Neuron (in vitro differentiated cells): ENCODE measurements around the gene APC2.

Experiments used
- H2AFZ ChIP-seq: one replicate; pipeline ENCODE4 v1.6.1; 2013; ENCODE audit warnings: low read depth, mild to moderate bottlenecking, inconsistent platforms, low read length, moderate library complexity
- H3K27me3 ChIP-seq: one replicate; pipeline ENCODE4 v1.6.1; 2013; ENCODE audit warnings: low read length; ENCODE audit not compliant: insufficient read depth
- H3K36me3 ChIP-seq: one replicate; pipeline ENCODE4 v1.6.1; 2013; ENCODE audit warnings: low read length; ENCODE audit not compliant: insufficient read depth
- H3K4me1 ChIP-seq: one replicate; pipeline ENCODE4 v1.6.1; 2013; ENCODE audit warnings: low read length; ENCODE audit not compliant: insufficient read depth
- H3K4me3 ChIP-seq: 2 replicates; pipeline ENCODE4 v1.5.1; 2013; ENCODE audit warnings: mild to moderate bottlenecking, low read length, moderate library complexity
- H3K9me3 ChIP-seq: one replicate; pipeline ENCODE4 v1.6.1; 2013; ENCODE audit warnings: low read length

Gene APC2

GRCh38 chr19:1465191-1466016, 15.5 kb downstream of the APC2 start:
- Histone ChIP-seq H3K27me3 (no peaks in the 10 kb centered on the region), H3K36me3 (peaks cover 63% of the 10 kb centered on the region), H2AFZ (no peak overlapping the region), H3K9me3 (no peaks in the 10 kb centered on the region), H3K4me3 (no peak overlapping the region), H3K4me1 (no peaks in the 10 kb centered on the region)

- no peaks in the 10 kb centered on the region for H3K27me3 ChIP-seq
- no peak overlapping the region for H3K4me3 ChIP-seq
- H3K4me1 ChIP-seq = no peaks in the 10 kb centered on the region
- no peak overlapping the region for H2AFZ ChIP-seq
- peaks cover 61% of the 10 kb centered on the region for H3K36me3 ChIP-seq
- H3K9me3 ChIP-seq = no peaks in the 10 kb centered on the region
These were observed 16.1 kb downstream of the APC2 start for GRCh38 chr19:1466018-1466460.

GRCh38 chr19:1466461-1467214, 16.7 kb downstream of the APC2 start:
- no peaks in the 10 kb centered on the region for H3K27me3 ChIP-seq
- no peaks in the 10 kb centered on the region for H3K4me1 ChIP-seq
- no peak overlapping the region for H3K4me3 ChIP-seq
- H3K9me3 ChIP-seq = no peaks in the 10 kb centered on the region
- H3K36me3 ChIP-seq = peaks cover 60% of the 10 kb centered on the region
- H2AFZ ChIP-seq = no peak overlapping the region

DNA sequence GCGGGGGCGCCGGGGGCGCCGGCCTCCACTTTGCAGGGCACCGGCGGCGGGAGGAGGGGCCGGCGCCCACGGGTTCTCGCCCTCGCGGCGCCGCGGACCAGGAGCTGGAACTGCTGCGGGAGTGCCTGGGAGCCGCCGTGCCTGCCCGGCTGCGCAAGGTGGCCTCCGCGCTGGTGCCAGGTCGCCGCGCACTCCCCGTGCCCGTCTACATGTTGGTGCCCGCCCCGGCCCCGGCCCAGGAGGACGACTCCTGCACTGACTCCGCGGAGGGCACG, 17.2 kb downstream of the APC2 start:
- H3K36me3 ChIP-seq = peaks cover 60% of the 10 kb centered on the region
- no peaks in the 10 kb centered on the region for H3K27me3 ChIP-seq
- H3K4me3 ChIP-seq = no peak overlapping the region

GRCh38 chr19:1467490-1468273, 17.8 kb downstream of the APC2 start:
- Histone ChIP-seq H3K4me3 (no peak overlapping the region), H2AFZ (no peak overlapping the region), H3K9me3 (no peaks in the 10 kb centered on the region), H3K36me3 (peaks cover 60% of the 10 kb centered on the region), H3K27me3 (no peaks in the 10 kb centered on the region), H3K4me1 (peaks cover 2% of the 10 kb centered on the region)

More for the DNA sequence above, 17.2 kb downstream of the APC2 start:
- Histone ChIP-seq H3K4me1 (peaks cover 2% of the 10 kb centered on the region), H2AFZ (no peak overlapping the region), H3K9me3 (no peaks in the 10 kb centered on the region)

DNA sequence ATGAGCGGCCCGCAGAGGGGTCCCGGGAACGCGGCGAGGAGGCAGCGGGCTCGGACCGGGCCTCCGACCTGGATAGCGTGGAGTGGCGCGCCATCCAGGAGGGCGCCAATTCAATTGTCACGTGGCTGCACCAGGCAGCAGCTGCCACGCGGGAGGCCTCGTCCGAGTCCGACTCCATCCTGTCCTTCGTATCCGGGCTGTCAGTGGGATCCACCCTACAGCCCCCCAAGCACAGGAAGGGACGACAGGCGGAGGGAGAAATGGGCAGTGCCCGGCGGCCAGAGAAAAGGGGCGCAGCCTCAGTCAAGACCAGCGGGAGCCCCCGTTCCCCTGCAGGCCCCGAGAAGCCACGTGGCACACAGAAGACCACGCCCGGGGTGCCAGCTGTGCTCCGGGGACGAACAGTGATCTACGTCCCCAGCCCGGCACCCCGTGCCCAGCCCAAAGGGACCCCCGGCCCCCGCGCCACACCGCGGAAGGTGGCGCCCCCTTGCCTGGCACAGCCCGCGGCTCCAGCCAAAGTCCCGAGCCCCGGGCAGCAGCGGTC, 18.4 kb downstream of the APC2 start:
- H3K9me3 ChIP-seq = no peaks in the 10 kb centered on the region
- no peak overlapping the region for H3K4me3 ChIP-seq
- no peak overlapping the region for H2AFZ ChIP-seq
- peaks cover 2% of the 10 kb centered on the region for H3K4me1 ChIP-seq
- no peaks in the 10 kb centered on the region for H3K27me3 ChIP-seq
- H3K36me3 ChIP-seq = peaks cover 56% of the 10 kb centered on the region

- no peaks in the 10 kb centered on the region for H3K27me3 ChIP-seq
- H3K4me1 ChIP-seq = peaks cover 2% of the 10 kb centered on the region
- H3K9me3 ChIP-seq = no peaks in the 10 kb centered on the region
- no peak overlapping the region for H2AFZ ChIP-seq
- peaks cover 54% of the 10 kb centered on the region for H3K36me3 ChIP-seq
- no peak overlapping the region for H3K4me3 ChIP-seq
These were observed 18.9 kb downstream of the APC2 start for GRCh38 chr19:1468821-1469254.

GRCh38 chr19:1469255-1470054, 19.5 kb downstream of the APC2 start:
- Histone ChIP-seq H3K4me3 (no peak overlapping the region), H3K9me3 (no peaks in the 10 kb centered on the region), H3K36me3 (peaks cover 54% of the 10 kb centered on the region), H3K27me3 (no peaks in the 10 kb centered on the region), H2AFZ (no peak overlapping the region), H3K4me1 (peaks cover 6% of the 10 kb centered on the region)

DNA sequence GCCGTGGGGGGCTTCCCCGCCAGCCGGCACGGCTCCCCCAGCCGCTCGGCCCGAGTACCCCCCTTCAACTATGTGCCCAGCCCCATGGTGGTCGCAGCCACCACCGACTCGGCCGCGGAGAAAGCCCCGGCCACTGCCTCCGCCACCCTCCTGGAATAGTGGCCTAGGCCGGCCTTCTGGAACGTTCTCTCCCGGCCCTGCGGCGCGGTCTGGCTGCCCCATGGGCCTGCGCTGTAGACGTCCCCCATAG, 20.1 kb downstream of the APC2 start:
- Histone ChIP-seq H3K9me3 (no peaks in the 10 kb centered on the region), H2AFZ (no peak overlapping the region), H3K36me3 (peaks cover 55% of the 10 kb centered on the region), H3K27me3 (no peaks in the 10 kb centered on the region), H3K4me3 (no peak overlapping the region), H3K4me1 (peaks cover 6% of the 10 kb centered on the region)

DNA sequence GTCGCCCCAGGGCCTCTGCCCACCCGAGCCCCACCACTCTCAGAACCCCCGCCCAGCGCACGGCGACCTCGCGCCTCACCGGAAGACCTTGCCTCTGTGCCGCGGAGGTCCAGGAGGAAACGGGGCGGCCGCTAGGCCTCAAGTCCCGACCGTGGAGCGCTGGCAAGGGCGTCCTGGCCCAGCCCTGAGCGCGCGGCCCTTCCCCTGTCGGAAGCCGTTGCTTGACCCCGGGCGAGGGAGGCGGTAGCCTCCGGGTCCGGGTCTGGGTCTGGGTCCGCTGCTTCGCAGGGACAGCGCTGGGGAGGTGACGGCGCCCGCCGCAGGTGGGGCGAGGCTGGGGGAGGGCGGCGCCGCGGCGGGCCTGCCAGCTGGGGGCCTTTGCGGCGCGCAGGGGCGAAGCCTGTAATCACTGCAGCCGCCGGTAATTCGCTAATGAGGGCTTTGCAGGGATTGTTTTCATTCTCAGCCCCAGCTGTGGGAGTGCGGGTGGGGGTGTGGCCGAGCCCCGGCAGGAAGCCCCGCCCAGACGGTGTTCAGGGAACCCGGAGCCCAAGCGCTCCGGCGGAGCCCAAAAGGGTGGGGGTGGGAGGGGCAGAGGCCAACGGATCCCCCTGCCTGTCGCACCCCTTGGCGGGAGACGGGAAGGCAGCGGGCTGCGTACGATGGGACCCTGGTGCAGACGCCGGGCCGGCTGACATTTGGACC, 20.5 kb downstream of the APC2 start:
- Histone ChIP-seq H3K27me3 (no peaks in the 10 kb centered on the region), H3K4me3 (no peak overlapping the region)

GRCh38 chr19:1471010-1471514, 21.1 kb downstream of the APC2 start:
- Histone ChIP-seq H3K9me3 (no peaks in the 10 kb centered on the region), H3K4me3 (no peak overlapping the region), H3K27me3 (no peaks in the 10 kb centered on the region), H3K4me1 (peaks cover 6% of the 10 kb centered on the region), H3K36me3 (peaks cover 47% of the 10 kb centered on the region), H2AFZ (no peak overlapping the region)

More for the DNA sequence above, 20.5 kb downstream of the APC2 start:
- no peaks in the 10 kb centered on the region for H3K9me3 ChIP-seq
- H3K36me3 ChIP-seq = peaks cover 50% of the 10 kb centered on the region
- H2AFZ ChIP-seq = no peak overlapping the region
- peaks cover 6% of the 10 kb centered on the region for H3K4me1 ChIP-seq
